Stimulated activated CD4-positive, alpha-beta T cell treated with anti-CD3 and anti-CD28 coated beads, Interleukin-4, amount 100 ng/mL, for 4 hours (primary cell): ENCODE data around the gene TMEM120A.

Experiments
- DNase-seq, 2 experiments: peaks; one replicate each; pipeline ENCODE4 v3.0.0-alpha.2; 2020

TMEM120A gene

DNA sequence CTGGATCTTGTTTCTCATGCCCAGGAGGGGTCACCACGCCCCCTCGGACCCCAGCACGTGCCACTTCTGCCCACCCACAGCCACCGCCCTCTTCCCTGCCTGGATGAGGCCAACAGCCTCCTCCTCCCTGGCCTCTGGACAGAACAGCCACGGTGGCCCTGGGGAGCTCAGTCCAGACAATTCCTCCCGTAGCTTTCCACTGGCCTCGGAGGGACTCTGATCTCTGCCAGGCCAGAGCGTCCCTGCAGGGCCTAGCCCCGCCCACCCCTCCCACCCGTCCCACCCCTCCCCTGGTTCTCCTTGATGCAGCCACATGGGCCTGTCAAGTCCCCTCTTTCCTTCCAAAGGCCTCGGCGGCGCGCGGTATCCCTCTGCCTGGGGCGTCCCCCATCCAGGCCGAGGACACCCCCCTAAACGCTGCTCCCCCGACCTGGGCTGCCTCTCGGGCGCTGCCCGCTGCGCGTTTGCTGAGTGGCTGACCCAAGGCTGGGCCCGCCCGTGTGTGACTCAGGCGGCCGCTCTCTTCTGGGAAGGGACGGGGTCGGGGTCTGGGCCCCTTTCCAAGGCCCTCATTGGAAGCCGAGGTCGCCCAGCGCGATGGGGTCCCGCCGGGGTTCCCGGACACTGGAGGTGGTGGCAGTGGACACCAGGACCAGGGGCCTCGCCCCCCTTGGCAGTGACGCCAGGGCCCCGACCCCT is 557 bp downstream of the TMEM120A start:
- no peak for DNase-seq

DNA sequence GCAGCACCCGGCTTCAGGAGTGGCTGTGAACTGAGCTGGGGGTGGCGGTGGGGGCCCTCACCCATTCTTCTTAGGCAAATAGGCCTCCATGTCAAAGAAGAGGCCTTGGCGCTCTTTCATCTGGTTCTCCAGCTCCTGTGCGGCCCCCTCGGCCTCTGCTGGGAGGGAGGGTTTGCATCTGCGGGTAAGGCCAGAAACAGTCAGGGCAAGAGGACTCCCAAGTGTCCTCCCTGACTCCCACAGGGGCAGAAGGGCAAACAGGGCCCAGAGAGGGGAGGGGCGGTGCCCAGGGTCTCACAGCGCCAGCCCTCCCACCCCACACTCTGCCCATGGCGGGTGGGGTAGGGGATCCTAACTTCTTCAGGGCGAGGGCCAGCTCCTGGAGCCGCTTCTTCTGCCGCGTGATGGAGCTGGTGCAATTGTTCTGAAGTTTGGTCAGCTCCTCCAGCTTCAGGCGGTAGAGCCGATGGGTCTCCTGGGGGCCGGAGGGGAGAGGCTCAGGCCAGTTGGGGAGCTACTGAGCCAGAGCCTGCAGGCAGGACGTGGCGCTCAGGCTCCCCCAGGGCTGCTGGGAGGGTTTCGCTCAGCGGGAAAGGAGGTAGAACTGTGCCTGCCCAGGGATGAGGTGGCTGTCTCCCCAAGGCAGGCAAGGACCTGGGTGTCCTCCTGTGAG is 2.2 kb downstream of the TMEM120A start:
- no peak for DNase-seq

DNA sequence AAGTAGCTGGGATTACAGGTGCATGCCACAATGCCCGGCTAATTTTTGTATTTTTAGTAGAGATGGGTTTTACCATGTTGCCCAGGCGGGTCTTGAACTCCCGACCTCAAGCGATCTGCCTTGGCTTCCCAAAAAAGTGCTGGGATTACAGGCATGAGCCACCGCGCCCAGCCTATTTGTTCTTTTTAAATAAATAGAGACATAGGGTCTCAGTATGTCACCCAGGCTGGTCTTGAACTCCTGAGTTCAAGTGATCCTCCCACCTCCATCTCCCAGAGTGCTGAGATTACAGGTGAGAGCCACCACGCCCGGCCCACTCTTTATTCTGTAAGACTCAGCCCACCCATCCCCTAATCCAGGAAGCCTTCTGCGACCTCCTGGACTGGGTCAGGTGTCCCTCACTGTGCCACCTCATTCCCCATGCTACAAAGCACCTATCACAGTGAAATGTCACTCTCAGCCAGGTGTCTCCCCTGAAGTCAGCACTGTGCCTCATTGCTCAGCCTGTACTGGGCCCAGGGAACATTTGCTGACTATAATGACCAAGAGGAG is 2.8 kb downstream of the TMEM120A start:
- DNase-seq = no peak

DNA sequence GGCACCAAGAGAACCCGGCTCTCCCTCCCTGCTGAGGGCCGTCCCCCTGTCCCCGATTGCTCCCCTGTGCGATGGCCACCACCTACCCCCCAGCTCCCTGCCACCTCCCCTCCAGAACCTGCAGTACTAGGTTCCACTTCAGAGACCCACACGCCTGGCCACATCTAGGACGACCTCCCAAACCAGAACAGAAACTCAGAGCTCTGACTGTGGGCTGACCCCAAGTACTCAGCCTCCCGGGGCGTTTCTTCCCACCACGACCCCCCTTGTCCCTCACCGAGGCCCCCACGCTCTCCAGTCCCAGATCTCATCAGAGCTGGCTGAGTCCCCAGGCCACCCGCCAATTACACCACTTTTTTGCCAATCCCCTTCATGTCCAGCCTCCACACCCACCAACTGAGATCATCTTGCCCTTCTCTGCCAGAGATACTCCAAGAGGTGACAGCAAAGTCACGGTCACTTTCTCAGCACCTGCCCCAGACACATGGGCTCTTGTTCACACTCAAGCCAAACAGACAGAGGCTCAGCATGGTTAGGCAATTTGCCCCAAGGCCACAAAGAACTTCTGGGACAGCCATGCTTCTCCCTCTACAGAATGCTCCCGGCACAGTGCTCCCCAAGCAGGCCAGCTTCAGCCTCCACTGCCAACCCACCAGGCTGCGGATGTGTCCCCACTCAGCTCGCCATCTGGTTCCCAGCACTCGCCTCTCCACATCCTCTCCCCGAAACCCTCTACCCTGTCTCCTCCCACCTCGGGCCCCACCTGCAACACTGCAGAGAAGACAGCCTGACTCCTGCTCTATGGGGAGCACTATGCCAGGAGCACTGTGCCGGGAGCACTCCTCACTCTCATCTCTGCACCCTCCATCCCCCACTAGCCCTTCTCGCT is 4.7 kb downstream of the TMEM120A start:
- no peak for DNase-seq

DNA sequence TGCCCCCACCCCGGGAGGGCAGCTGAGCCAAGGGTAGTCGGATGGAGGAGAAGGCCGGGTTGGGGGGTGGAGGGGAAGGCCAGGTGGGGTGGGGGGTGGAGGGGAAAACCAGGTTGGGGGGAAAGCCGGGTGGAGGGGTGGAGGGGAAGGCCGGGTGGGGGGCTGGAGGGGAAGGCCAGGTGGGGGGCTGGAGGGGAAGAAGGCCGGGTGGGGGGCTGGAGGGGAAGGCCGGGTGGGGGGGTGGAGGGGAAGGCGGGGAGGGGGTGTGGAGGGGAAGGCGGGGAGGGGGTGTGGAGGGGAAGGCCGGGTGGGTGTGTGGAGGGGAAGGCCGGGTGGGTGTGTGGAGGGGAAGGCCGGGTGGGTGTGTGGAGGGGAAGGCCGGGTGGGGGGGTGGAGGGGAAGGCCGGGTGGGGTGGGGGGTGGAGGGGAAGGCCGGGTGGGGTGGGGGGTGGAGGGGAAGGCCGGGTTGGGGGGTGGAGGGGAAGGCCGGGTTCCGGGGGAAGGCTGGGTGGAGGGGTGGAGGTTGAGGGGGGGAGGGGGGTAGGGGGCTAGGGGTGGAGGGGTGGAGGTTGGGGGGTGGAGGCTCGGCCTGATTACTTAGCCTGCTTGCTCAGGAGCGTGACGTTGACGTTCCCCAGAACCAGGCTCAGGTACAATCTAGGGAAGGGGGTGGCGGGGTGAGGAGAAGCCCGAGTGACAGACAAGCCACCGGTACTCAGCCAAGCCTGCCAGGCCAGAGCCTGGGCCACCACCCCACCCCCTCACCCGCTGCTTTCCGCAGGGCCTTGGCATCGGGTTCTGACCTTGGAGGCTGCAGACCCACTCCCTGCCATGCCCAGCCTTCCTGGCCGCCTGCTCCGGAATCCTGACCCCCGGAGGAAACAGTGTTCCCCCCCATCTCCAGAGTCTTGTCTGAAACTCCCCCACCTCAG is 5.6 kb downstream of the TMEM120A start:
- DNase-seq = no peak

DNA sequence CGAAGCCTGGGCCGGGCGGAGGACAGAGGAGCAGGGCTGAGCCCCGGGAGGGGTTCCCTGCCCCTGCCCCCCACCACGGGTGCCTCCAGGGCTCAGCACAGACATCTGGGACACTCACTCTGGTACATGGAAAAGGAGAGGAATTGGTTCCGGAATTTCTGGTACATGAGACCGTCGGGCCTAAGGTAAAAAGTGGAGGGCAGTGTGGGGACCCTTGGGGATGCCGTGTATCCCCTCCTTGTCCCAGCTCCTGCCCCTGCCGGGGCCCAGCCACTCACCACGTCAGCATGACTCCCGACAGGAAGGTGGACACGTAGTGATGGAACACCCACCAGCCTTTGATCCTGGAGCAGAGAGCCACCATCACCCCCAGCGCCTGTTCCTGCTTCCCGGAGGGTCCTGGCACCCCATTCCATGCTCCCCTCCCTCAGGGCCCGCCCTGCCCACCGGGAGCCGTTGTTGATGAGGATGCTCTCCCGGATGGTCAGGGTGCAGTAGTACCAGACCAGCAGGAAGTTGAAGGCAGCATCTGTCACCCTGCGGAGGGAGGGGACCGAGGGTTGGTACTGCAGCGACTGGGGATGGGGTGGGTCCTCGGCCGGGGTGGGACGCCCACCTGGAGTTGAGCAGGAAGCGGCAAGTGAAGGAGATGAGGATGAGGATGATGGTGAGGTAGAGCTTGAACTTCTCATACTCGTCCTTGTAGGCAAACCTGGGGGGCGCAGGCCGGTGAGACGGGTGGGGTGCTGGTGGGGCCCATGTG is 6.4 kb downstream of the TMEM120A start:
- no peak for DNase-seq

DNA sequence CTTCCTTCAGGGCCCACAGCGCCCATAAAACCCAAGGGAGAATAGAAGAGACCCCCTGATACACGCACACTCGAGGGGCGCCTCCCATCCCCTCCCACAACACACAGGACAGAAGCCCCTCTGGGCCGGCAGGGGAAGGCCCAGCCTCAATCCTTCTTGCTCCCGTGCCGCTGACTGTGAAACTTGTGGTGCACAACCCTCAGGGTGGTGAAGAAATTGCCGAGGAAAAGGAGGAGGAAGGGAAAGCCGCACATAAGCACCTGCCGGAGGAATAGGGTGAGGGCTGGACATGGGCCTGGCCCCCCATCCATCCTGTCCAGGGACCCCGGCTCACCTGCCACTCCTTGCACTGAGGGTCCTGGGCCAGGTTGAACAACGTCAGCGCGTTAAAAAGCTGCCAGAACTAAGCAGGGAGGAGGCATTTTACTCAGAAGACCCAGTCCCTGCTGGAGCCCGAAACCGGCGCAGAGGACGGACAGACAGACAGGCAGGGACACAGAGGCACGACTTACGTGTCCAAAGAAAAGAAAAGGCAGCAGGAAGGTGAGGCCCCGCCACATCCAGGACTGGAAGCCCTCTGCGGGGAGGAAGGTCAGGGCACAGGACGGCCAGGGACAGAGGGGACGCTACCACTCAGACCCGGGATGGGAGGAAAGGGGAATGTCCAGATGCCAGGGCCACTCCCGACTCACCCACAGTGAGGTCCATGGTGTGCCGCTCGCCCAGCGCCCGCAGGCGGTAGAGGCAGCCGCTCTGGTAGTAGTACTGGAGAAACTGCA is 7.2 kb downstream of the TMEM120A start:
- DNase-seq = no peak

DNA sequence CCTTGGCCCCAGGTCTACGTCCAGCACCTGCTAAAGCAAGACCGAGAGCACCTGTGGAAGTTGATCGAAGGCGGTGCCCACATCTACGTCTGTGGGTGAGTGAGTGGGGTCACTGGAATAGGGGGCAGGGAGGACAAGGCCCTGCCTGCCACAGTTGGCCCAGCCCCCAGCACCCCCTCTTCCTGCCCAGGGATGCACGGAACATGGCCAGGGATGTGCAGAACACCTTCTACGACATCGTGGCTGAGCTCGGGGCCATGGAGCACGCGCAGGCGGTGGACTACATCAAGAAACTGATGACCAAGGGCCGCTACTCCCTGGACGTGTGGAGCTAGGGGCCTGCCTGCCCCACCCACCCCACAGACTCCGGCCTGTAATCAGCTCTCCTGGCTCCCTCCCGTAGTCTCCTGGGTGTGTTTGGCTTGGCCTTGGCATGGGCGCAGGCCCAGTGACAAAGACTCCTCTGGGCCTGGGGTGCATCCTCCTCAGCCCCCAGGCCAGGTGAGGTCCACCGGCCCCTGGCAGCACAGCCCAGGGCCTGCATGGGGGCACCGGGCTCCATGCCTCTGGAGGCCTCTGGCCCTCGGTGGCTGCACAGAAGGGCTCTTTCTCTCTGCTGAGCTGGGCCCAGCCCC is 8.1 kb downstream of the TMEM120A start:
- no peak for DNase-seq

DNA sequence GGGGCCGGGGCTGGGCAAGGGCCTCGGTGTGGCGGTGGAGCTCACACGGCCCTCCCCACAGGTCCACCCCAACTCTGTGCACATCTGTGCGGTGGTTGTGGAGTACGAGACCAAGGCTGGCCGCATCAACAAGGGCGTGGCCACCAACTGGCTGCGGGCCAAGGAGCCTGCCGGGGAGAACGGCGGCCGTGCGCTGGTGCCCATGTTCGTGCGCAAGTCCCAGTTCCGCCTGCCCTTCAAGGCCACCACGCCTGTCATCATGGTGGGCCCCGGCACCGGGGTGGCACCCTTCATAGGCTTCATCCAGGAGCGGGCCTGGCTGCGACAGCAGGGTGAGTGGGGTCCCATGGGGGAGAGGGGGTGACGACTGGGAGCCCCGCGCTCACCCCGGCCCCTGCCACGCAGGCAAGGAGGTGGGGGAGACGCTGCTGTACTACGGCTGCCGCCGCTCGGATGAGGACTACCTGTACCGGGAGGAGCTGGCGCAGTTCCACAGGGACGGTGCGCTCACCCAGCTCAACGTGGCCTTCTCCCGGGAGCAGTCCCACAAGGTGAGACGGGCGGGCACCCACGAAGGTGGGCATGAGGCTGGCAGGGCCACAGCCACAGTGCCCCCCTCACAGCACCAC is 8.8 kb downstream of the TMEM120A start:
- DNase-seq = no peak

DNA sequence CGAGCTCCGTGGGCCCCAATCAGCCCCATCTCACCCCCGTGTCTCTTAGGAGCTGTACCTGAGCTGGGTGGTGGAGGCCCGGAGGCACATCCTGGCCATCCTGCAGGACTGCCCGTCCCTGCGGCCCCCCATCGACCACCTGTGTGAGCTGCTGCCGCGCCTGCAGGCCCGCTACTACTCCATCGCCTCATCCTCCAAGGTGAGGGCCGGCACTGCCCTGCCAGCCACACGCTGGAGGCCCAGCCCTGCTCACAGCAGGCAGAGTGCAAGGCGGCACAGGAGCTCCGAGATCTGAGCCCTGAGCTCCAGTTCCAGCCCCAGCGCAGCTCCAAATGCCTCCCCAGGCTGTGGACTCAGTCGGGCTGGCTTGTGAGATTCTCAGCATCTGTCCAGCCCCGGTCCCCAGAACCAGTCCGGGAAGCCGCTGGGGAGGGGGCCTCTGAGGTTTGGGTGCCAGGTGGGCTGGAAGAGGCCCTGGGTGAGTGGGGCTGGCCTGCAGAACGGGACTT is 9.3 kb downstream of the TMEM120A start:
- no peak for DNase-seq

DNA sequence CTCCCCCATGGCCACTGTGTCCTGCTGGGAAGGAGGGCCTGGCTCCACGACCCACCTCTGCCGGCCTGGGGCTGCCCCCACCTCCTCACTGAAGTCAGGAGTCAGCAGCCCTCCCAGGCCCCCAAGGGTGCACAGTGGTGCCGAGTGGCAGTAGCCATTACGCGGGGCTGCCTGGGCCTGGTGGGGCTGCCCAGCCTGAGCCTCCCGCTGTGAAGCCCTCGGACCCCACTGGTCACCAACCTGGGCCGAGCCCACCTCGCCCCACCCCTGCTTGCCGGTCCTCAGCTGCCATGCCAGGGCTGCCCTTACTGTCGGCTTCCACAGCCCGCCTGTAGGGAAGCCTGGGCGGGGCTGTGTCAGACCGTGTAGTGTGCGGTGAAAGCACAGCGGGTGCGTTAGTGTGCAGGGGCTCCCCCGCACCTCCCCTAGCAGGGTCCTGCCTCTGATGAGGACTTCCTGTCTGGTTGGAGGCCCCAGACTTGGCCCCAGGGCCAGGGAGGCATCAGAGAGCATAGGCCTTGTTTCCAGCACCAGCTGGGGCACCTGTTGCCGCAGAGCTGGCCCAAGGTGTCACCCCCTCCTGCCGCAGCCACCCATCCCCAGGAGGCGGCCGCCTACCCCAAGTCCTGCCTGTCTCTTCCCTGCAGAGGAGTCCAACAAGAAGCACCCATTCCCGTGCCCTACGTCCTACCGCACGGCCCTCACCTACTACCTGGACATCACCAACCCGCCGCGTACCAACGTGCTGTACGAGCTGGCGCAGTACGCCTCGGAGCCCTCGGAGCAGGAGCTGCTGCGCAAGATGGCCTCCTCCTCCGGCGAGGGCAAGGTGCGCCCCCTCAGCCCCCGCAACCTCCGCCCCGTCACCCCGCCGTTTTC is 10.0 kb downstream of the TMEM120A start:
- no peak for DNase-seq

DNA sequence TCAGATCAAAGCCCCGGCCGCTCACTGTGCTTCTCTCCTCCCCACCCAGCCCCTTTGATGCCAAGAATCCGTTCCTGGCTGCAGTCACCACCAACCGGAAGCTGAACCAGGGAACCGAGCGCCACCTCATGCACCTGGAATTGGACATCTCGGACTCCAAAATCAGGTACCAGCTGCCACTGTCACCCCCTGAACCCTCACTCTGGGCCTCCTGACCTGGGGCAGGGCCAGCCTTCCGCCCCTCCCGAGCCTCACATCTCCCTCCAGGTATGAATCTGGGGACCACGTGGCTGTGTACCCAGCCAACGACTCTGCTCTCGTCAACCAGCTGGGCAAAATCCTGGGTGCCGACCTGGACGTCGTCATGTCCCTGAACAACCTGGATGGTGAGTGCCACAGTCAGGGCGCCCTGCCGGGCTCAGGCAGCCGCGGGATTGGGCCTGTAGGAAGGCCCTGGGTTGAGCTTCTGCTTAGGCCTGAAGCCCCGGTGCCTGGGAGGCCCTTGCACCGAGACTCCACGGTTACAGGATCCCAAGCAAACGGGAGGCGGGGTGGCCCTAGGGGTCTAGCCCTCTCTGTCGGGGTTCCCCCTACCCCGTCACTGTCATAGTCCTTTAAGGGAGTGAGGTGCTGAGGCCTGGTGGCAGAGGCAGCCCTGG is 10.8 kb downstream of the TMEM120A start:
- no peak for DNase-seq

DNA sequence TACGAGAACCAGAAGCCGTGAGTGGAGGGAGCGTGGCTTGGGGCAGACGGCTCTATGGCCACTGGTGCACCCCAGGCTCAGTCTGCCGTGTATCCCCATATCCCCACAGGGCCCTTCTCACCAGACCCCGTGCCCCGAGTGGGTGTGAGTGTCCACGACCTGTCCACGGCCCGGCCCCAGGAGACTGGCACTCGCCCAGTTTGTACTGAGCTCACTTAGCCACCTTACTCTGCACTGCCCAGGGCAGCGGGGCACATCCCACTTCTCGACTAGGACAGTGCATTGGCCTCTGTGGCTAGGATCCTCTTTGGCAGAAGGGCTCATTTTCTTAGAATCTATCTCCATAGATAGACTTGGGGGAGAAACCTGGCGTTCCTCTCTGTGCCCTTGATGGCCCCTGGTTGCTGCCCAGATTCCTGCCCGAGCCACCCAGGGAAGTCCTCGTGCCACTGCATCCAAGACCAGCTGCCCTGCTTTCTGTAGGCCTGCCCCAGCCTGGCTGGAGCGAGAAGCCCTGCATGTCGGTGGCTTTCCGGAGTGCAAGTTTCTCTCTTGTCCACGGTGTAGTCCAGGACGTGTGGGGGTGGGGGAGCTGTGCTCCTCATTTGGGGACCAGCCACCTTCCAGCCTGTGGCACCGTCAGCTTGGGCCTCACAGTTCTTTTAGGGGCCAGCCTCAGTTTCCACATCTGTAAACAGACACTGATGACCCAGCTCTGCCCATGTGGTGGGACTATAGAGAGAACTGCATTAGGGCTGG is 11.9 kb downstream of the TMEM120A start:
- no peak for DNase-seq

DNA sequence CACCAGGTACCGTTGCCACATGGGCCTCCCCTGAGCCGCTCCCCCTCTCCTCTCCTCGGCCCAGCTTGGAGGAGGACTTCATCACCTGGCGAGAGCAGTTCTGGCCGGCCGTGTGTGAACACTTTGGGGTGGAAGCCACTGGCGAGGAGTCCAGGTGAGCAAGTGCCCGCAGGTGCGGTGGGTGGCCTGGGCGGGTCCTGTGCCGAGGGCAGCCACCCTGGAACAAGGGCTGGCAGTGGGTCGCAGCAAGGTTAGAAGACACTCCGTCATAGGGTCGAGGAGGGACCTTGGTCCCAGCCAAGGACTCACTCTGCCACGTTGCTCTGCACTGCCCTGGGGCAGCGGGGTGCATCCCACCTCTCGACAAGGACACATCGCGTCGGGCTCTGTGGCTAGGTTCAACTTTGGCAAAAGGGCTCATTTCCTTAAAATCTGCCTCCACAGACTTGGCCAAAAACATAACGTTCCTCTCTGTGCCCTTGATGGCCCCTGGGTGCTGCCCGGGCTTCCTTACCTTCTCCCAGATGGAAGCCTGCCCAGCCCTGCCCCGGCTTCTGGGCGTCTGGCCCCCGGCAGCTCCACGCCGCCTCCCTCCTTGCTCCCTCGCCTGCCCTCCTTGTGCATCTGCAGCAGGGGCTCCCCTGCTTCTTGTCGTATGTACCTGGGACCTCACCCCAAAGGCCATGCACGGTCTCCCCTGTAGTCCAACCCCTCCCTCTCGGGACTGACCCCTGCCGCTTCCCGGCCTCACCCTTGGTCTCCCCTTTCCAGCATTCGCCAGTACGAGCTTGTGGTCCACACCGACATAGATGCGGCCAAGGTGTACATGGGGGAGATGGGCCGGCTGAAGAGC is 12.7 kb downstream of the TMEM120A start:
- DNase-seq = no peak

DNA sequence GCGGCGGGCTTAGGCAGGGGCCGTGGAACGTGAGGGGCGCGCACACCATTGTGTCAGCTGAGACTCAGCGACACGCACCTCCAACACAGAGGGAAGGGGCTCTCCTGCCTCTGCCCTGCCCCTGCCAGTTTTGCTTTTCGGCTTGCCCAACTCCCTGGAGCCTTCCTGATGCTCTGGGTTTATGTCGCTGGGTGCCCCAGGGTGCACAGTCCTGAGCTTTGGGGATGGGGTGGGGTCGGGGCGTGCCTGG is 13.3 kb downstream of the TMEM120A start:
- no peak for DNase-seq

DNA sequence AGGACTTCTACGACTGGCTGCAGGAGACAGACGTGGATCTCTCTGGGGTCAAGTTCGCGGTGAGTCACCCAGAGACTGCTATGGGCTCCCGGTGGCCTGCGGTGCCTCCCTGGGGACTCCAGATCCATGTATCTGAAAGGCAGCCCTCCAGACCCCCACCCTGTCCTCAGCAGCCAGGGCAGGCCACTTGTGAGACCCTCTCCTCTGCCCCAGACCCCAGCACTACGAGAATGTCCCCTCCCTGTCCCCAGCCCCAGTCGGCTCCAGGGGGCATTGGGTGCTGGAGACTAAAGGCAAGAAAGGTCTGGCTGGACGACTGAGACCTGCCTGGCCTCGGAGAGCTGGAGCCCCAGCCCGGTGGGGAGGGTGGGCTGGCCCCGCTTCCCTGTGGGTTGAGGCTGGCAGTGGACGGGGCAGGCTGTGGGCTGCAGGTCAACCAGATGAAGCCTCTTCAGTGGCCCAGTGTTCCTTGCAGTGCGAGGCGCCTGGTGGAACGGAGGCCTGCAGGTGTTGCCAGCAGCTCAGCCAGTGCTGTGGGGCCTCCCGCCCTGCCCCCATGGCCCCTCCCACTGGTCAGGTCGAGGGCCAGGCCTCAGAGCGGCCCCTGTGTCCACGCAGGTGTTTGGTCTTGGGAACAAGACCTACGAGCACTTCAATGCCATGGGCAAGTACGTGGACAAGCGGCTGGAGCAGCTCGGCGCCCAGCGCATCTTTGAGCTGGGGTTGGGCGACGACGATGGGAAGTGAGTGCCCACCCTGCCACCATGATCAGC is 13.8 kb downstream of the TMEM120A start:
- no peak for DNase-seq
